GM15510 (cell line): ENCODE results near the gene IMPG2.

ENCODE experiments used
- POLR2A ChIP-seq: IDR thresholded peaks from 3 replicates; pipeline ENCODE4 v1.6.1; 2011; ENCODE audit warnings: borderline replicate concordance; ENCODE audit not compliant: insufficient read length; ENCODE audit errors: extremely low read depth

The IMPG2 gene

DNA sequence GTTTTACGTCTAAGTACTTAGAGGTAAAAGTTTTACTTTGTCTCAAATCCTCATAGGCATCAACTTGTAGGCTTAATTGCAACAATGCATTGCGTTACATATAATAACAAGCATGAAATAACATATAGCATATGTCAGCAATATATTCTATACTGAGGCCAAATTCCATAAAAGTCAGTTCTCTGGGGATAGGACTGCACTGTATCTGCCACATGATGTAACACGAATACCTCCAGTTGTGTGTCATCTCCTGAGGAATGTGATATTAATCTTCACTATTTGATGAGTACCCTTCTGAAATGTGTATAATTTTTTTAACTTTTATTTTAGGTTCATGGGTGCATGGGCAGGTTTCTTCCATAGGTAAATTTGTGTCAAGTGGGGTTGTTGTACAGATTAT, 126.4 kb downstream of the IMPG2 start:
- TF ChIP-seq POLR2A, result no peak

DNA sequence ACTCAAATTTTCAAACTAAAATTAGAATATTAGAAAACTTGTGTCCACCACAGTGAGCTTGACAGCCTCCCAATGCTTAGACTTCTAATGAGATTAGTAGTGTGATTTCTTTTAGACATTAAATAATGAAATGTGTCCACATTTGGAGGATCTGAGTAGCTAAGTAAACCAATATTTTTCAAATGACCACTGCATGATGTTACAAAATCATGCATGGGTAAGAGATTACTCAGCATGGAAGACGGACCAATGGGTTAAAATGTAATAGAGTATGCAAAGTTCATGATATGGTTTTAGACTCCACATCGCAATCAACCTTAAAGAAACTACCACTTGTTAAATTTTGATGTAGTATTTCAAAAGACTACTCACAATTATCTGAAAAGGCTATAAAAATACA, 130.6 kb downstream of the IMPG2 start:
- no peak for TF ChIP-seq POLR2A

DNA sequence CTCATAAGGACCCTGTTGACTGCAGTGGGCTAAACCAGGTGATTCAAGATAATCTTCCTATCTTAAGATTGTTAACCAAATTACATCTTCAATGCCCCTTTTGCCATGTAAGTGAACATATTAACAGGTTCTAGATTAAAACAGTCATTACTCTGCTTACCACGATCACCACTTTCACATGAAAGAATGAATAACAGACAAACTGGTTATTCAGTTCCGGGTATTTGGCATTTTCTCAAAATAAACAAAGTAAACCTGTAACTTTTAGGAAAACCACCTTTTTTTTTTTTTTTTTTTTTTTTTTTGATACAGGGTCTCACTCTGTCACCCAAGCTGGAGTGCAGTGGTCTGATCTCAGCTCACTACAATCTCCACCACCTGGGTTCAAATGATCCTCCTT, 131.2 kb downstream of the IMPG2 start:
- TF ChIP-seq POLR2A, result no peak

DNA sequence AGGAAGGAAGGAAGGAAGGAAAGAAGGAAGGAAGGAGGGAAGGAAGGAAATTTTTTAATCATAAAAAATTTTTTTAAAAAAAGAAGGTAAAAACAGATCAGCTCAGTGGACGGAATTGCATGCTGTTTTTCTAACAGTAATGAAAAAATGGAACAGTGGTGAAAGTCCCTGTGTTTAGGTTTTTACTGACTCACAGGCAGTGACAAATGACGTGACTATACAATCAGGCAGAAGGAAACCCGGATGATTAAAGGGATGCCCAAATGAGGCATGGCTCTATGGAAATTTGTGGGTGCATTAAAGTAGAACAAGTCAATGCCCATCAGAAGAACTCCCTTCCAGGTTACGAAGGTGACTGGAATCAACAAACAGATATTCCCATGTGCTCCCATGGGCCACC, 135.0 kb downstream of the IMPG2 start:
- TF ChIP-seq POLR2A, result no peak

DNA sequence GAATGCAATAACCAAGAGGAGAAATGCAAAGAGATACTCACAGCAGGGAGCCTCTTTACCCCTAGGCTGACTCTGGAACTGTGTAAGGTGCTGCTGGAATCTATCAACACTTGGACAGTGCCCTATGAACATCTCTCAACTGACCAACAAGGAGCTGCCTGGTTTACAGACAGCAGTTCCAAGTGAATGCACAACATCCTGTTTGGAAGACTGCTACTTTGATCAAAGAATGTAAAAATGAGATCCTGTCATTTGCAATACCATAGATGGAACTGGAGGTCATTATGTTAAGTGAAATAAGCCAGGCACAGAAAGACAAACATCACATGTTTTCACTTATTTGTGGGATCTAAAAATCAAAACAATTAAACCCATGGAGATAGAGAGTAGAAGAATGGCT, 136.3 kb downstream of the IMPG2 start:
- TF ChIP-seq POLR2A, result no peak

DNA sequence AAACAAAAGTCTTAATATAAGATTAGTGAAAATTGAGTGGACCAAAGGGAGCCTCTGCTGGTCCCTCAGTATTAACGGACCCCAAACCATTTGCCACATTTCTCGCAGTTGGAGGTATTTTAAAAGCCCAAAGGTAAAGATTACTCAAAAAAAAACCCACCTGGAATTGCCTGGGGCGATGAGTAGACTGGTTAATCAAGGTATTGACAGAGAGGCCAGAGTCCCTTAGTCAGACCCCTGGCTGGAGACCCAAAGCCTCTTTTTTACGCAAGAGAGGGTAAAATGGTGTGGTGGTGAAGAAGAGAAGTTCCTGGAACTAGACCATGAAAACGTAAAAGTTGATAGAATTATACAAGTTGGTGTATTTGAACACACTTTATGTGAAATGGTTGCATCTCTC, 137.2 kb downstream of the IMPG2 start:
- TF ChIP-seq POLR2A, result no peak

DNA sequence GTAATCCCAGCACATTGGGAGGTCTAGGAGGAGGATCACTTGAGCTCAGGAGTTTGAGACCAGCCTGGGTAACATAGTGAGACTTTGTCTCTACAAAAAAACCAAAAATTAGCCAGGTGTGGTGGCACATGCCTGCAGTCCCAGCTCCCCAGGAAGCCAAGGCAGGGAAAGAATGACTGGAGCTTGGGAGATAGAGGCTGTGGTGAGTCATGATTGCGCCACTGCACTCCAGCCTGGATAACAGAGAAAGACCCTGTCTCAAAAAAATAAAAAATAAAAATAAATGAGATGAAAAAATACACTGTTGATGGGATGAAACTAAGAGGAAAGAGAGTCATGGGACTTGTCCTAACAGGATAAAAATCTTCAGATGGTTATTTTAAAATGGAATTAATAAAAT, 137.6 kb downstream of the IMPG2 start:
- TF ChIP-seq POLR2A, result no peak

DNA sequence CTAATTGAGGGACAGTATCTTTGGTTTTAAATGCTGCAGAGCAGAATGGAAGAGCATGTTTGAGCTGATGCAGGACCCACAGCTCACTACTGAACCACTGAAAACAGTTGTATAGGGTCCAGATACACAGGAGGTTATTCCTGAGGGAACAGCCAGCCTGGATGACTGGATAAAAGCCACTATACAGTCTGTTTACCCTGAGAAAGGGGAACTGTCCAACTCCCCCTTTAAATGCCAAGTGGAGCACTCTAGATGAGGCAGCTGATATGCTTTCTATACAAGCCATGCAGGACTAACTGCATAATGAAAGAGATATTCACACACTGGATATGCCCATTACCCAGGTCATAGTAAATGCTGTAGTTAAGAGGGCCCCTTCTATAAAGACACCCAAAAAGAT, 138.6 kb downstream of the IMPG2 start:
- no peak for TF ChIP-seq POLR2A

DNA sequence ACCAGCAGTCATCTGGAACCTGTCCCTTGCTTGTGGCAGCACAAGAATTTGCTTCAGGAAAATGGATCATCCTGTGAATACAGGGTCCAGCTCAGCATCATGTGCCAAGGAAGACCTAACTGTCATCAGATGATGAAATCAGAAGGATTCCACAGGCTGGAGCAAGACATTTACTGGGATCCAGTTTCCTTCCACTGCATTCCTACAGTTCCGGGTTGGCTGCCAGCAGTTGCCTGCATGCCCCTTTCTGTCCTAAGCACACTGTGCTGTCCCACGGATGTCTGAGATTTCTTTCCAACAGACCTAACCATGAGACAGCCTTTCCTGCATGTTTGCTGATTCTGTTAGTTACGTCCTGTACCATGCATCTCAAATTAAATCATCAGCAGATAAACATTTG, 140.7 kb downstream of the IMPG2 start:
- TF ChIP-seq POLR2A, result no peak

DNA sequence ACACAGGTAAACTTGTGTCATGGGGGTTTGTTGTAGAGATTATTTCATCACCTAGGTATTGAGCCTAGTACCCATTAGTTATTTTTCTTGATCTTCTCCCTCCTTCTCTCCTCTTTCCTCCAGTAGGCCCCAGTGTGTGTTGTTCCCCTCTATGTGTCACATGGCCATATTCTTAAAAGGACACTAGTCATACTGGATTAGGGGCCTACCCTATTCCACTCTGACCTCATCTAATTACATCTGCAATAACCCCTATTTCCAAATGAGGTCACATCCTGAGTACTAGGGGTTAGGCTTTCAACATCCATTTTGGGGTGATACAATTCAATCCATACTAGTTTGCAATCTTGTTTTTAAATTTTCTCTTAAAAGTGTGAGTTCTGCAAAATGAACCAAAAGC, 142.8 kb downstream of the IMPG2 start:
- no peak for TF ChIP-seq POLR2A
